AML-193 (cell line): ENCODE measurements around the gene ADD3.

Experiments
- DNase-seq, 2 experiments: peaks; one replicate each; lab custom pipeline; 2025; lab: John Stamatoyannopoulos, UW

The ADD3 gene

GRCh38 chr10:110153396-110153795, 145.6 kb downstream of the ADD3 start:
- DNase-seq: no peak

DNA sequence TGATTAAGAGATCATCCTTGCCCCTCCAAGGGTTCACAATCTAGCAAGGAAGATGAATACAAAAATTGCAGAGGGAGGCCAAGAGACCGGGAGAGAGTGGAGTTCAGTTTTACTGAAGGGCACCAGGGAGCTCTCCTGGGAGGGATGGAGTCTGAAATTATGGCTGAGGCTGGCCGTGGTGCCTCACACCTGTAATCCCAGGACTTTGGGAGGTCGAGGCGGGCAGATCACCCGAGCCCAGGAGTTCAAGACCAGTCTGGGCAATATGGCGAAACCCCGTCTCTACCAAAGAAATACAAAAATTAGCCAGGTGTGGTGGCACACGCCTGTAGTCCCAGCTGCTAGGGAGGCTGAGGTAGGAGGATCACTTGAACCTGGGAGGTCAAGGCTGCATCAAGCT, 148.3 kb downstream of the ADD3 start:
- no peak for DNase-seq

GRCh38 chr10:110158051-110159005, 150.5 kb downstream of the ADD3 start:
- no peak for DNase-seq

DNA sequence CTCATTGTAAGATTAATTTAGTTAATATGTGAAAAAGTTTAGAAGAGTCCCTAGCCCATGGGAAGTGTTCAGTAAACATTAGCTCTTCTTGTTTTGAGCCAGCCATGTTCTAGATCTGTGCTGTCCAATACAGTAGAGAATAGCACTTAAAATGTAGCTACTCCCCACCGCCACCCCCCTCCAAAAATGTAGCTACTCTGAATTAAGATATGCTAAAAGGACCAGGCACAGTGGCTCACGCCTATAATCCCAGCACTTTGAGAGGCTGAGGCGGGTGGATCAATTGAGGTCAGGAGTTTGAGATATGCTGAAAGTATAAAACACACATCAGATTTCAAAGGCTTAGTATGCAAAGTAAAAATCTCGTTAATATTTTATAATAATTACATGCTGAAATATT, 152.3 kb downstream of the ADD3 start:
- no peak for DNase-seq

- peak; percentile 13 to 45 for DNase-seq
Measured at GRCh38 chr10:110160522-110160921, 152.7 kb downstream of the ADD3 start.

- DNase-seq: no peak
Measured at GRCh38 chr10:110162741-110163145, 155.0 kb downstream of the ADD3 start.

DNA sequence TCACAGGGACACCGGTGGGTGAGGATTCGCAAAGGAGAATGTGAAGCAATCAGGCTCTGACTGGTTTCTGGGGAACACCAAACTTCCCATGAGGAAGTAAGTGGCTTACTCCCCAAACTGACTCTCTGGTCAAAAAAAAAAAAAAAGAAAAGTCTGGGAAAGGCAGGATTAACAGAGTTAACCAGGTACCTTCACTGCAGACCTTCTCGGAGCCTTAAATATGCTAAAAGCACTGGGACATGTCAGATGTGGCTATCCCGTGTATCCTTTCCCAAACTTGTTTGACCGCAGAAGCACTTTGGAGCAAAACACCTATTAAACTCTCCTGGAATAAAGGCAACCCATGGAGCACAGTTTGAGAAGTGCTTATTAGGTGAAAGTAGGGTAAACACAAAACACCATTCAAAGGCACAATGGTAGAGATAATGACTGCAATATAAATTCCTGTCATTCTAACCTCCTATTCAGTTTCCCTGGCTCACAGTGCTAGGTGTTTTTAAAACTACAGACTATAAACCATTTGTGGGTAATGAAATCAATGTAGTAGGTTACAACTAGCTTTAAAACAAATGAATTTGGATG, 155.5 kb downstream of the ADD3 start:
- no peak for DNase-seq

GRCh38 chr10:110163841-110164240, 156.1 kb downstream of the ADD3 start:
- DNase-seq: no peak

- DNase-seq: no peak
Measured at GRCh38 chr10:110165239-110165638, 157.5 kb downstream of the ADD3 start.

DNA sequence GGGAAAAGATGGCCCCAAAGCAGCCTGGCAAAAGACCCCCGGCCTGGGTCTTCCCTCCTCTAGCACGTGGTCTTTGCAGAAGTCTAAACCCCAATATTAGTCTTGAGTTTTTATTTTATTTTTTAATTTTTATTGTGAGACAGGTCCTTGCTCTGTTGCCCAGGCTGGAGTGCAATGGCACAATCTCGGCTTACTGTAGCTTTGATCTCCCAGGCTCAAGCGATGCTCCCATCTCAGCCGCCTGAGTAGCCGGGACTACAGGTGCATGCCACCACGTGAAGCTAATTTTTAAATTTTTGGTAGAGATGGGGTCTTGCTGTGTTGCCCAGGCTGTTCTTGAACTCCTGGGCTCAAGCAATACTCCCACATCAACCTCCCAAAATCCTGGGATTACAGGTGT, 159.4 kb downstream of the ADD3 start:
- no peak for DNase-seq

- no peak for DNase-seq
Measured at GRCh38 chr10:110168601-110169481, 161.1 kb downstream of the ADD3 start.

DNA sequence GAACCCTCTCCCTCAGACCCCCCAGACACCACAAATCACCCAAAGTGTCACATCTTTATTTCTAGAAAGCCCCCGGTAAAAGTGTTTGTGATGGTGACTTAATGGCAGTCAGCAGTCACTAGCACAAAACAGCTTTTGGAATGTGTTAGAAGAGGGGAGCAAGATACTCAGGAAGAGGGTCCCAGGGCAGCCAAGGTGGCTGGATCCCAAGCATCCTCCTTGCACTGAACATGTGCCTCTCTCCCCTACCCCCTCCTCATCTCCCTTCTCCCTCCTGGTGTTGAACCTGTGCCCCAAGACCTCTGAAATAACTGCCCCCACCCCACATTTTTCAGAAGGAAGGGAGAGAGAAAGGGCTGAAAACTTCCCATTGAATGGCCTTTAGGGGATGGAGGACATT, 161.8 kb downstream of the ADD3 start:
- no peak for DNase-seq

DNA sequence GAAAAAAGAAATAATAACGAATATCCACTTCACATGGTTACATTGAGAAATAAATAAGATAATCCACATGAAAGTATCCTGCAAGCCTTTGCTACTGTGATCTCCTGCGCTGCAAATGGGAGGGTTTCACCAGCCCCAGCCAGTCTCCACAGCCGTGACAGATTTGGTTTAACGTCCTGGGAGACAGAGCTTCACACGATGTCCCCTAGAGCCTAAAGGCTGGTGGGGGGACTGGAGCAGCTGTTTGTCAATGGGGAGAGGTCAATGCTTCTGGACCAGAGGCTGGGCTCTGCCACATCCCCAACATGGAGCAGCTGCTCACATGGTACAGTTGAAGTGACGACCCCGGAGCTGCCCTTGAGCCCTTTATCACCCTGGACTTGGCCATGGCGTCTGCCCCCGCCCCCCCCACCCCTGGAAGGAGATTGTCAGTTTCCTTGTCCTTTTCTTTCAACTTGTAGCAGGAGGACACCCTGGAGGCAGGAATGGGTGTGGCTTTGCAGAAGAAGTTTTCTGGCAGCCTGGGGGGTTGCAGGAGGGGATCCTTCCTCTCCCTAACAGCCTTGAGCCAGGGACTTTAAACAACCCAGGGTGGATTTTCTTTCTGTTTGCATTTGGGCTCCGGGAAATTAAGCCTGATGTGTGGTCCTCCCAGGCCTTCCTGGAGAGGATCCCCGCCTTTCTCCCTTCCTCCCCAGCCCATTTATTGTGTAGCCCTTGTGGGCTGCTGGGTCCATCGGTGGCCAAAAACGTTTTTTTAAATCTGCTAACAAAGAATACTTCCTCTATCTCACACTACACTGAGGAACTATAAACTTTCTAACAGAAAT, 162.6 kb downstream of the ADD3 start:
- peak; percentile 27 to 34 for DNase-seq

DNA sequence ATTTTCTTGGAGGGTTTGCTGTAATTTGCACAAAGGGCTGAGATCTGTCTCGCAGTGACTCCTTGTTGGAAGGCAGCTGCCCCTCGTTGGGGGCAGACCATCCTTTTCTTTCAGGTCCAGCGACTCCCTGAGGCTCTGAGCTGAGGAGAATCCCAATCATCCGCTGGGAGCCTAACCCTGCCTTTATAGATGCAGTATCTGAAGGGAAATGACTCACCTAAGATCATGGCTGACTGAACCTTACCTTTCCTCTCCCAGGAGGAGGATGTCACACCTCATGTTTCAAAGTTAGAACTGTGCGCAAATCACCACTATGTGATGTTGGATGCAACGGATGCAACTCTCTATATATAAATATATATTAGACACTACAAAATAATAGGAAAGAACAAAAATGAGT, 163.2 kb downstream of the ADD3 start:
- DNase-seq: no peak

GRCh38 chr10:110172155-110172554, 164.4 kb downstream of the ADD3 start:
- no peak for DNase-seq

GRCh38 chr10:110174201-110174600, 166.4 kb downstream of the ADD3 start:
- DNase-seq: no peak

GRCh38 chr10:110174816-110175215, 167.0 kb downstream of the ADD3 start:
- DNase-seq: no peak

GRCh38 chr10:110175406-110175805, 167.6 kb downstream of the ADD3 start:
- DNase-seq: no peak

GRCh38 chr10:110176141-110177030, 168.6 kb downstream of the ADD3 start:
- DNase-seq: no peak

DNA sequence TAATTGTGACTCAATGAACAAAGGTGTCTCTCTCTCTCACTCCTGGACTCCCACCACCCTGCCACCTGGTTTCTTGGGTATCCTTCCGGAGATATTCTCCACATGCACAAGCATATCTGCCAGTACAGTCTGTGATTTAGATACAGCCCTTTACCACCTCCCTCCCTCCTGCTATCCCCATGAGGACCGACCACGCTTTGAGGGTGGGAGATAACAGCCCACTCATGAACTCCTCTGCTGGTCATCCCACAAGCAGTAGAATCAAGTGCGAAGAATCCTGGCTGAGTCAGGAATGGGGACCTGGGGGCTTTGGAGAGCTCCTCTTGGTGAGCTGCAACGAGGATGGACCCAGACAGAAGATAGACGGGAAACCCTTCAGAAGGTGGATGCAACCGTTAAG, 171.4 kb downstream of the ADD3 start:
- no peak for DNase-seq

GRCh38 chr10:110181451-110181850, 173.7 kb downstream of the ADD3 start:
- no peak for DNase-seq
